ENCODE data around the gene DENND1C.
A peak's percentile ranks its signal among the peaks of the same experiment; 100 is the strongest.

The DENND1C gene

GRCh38 chr19:6476155-6476895, 5.3 kb downstream of the DENND1C start:
- peak; percentile 27 for DNase-seq

GRCh38 chr19:6475321-6476108, 6.1 kb downstream of the DENND1C start:
- DNase-seq, result no peak

- no peak for DNase-seq
Observed at GRCh38 chr19:6473647-6474046, 7.9 kb downstream of the DENND1C start.

- no peak for DNase-seq
Observed at GRCh38 chr19:6472713-6473112, 8.9 kb downstream of the DENND1C start.

- no peak for DNase-seq
Observed at GRCh38 chr19:6471076-6471475, 10.5 kb downstream of the DENND1C start.

GRCh38 chr19:6470173-6470572, 11.4 kb downstream of the DENND1C start:
- DNase-seq, result no peak

GRCh38 chr19:6467384-6467783, 14.2 kb downstream of the DENND1C start:
- DNase-seq, result no peak

GRCh38 chr19:6466526-6467248, 14.9 kb downstream of the DENND1C start:
- no peak for DNase-seq

- DNase-seq, result no peak
Observed at GRCh38 chr19:6465663-6466062, 15.9 kb downstream of the DENND1C start.

GRCh38 chr19:6465006-6465405, 16.6 kb downstream of the DENND1C start:
- no peak for DNase-seq

GRCh38 chr19:6464070-6464873, 17.3 kb downstream of the DENND1C start, which contains the start of gene CRB3:
Gene CRB3, plus strand, starts transcription at chr19:6464271. Its CDS starts 431 bp downstream, at chr19:6464702.
- no peak for DNase-seq

- DNase-seq, result peak; percentile 96
Observed at GRCh38 chr19:6460099-6460884, 21.3 kb downstream of the DENND1C start.

- peak; percentile 56 for DNase-seq
Observed at GRCh38 chr19:6459262-6460098, 22.1 kb downstream of the DENND1C start, which contains the start of gene SLC25A23. Gene SLC25A23, minus strand, starts transcription at chr19:6459792. Its CDS starts 164 bp downstream, at chr19:6459628.

GRCh38 chr19:6458695-6459261, 22.8 kb downstream of the DENND1C start:
- DNase-seq, result no peak

GRCh38 chr19:6457958-6458694, 23.5 kb downstream of the DENND1C start:
- DNase-seq, result no peak

GRCh38 chr19:6455924-6456323, 25.7 kb downstream of the DENND1C start:
- no peak for DNase-seq

- DNase-seq, result no peak
Observed at GRCh38 chr19:6453951-6454565, 27.5 kb downstream of the DENND1C start.

- no peak for DNase-seq
Observed at GRCh38 chr19:6452899-6453298, 28.7 kb downstream of the DENND1C start.

- no peak for DNase-seq
Observed at GRCh38 chr19:6452223-6452614, 29.4 kb downstream of the DENND1C start.
